GM13976 (cell line): ENCODE data around the gene NLGN4X.

Experiments
- DNase-seq: peaks from one replicate; pipeline ENCODE4 v3.0.0; 2012; ENCODE audit warnings: low spot score
- CTCF ChIP-seq: IDR thresholded peaks from 2 replicates; pipeline ENCODE4 v1.5.1; 2012; ENCODE audit warnings: borderline replicate concordance, mild to moderate bottlenecking; ENCODE audit not compliant: insufficient read depth; ENCODE audit errors: extremely low read depth, missing control alignments, control extremely low read depth
- in situ Hi-C: fragments of 300-500 bp; cut with MboI; formaldehyde crosslinking; loops from one replicate; pipeline ENCODE4 v1.12.0; 2022; ENCODE audit warnings: low sequenced_read_pairs, mixed read lengths, inconsistent platforms; ENCODE audit not compliant: unreplicated experiment

NLGN4X gene

GRCh38 chrX:5976332-5976731 lies 252.3 kb downstream of the NLGN4X start:
- DNase-seq: no peak
- no peak for TF ChIP-seq CTCF
- in situ Hi-C loops: no loop called here

DNA sequence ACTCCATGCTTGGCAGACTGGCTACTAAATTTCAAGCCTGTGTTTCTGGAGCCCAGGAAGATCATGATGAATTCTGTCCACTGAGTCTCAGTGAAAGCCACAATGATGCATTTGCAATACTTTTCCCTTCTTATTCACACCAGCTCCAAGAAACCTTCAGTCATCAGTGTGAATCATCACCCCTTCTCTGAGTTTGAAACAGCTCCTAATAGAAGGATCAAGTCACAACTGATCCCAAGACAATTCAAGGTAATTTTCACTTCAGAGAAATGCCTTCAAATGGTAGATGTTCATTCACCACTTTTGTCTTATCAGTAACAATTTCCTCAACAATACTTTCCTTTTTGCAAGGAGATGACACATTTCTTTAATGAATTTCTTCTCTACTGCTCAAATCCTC lies 257.4 kb downstream of the NLGN4X start:
- in situ Hi-C loops: no loop called here
- no peak for DNase-seq
- no peak for TF ChIP-seq CTCF

- DNase-seq: no peak
- in situ Hi-C loops: no loop called here
- no peak for TF ChIP-seq CTCF
These were observed 263.3 kb downstream of the NLGN4X start for GRCh38 chrX:5965406-5965805.

DNA sequence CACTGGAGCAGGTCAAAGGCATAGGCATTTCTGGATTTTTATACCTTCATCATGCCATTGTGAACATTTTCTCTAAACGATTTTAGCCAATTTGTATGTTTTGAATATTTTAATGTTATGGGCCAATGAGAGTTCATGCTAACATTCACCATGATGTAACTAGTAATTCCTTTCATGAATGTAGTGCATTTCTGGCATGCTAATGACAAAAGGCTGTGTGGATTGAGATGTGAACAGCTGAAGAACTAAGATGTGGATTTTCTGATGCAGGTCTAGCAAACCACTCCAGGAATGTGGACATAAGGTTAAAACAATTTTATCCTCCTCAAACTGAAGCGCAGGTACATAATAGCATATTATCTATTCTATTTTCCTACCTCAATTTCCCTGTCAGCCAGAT lies 269.4 kb downstream of the NLGN4X start:
- DNase-seq: no peak
- no peak for TF ChIP-seq CTCF
- in situ Hi-C loops: no loop called here

DNA sequence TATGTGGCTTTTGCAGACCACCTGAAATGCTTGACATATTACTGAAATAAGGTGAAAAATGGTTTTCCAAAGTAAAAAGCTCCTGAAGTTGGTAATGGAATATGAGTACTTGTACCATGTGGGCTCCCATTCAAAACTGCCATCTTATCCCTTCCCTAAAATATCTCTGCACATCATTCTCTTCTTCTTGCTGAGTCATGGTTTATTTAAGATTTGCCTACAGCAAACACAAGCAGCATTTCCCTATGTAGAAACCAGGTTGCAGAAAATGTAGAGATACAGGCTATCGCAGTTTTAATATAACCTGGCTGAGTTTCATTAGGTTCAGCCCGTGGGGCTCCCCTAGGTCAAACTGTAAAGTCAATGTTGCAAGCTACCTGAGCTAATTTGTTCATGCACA lies 270.1 kb downstream of the NLGN4X start:
- in situ Hi-C loops: no loop called here
- TF ChIP-seq CTCF: no peak
- DNase-seq: no peak

- in situ Hi-C loops: no loop called here
- TF ChIP-seq CTCF: no peak
- no peak for DNase-seq
These were observed 271.2 kb downstream of the NLGN4X start for GRCh38 chrX:5957506-5957905.

DNA sequence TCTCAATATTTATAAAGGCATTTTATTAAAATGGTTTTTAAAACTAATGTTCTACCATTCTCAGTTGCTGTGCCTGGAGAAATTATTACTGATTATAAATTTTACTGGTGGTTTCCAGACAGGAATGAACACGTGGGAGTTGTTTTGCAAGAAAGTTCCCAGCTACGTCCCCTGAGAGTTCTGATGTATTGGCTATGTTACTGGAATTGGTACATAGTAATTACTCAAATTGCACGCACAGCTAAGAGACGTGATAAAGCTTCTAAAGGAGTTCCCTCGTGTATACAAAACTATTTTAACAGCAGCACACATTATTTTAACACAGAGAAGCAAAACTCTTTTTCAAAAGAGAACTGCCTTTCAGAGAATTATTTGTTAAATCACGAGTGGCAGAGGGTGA lies 292.2 kb downstream of the NLGN4X start:
- DNase-seq: no peak
- in situ Hi-C loops: no loop called here
- no peak for TF ChIP-seq CTCF
